ENCODE measurements around the gene DEAF1.
"Not testable (repeated sequence)": the region's sequence is repeated elsewhere in the genome, so short reads cannot be mapped to it uniquely, and the experiment has no call there.

DEAF1 gene

GRCh38 chr11:694563-695287 lies at the start of gene DEAF1:
Gene DEAF1 (minus strand): TSS chr11:695222. CDS start chr11:695047, 175 bp downstream.
- peak; percentile 100 for DNase-seq

GRCh38 chr11:742571-743201 lies 47.7 kb upstream of the DEAF1 start:
- no peak for DNase-seq

GRCh38 chr11:742156-742546 lies 47.1 kb upstream of the DEAF1 start:
- no peak for DNase-seq

DNA sequence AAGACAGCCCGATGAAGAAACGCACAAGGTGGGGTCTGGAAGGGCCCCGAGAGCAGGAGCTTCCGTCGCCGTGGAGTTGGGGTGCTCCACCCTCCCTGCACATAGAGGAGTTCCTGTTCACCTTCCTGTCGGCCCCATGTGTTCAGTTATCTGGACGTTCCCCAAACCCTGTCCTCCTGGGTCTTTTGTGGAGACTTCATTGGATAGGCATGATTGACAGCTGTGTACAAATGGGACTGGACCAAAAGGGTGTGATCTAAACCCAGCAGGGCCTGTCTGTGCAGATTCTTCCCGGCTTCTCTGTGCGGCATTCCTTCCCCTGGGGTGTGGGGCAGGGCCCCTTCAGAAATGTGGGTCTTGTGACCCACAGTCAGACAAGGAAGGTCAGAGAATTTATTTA lies 42.9 kb upstream of the DEAF1 start:
- not testable (repeated sequence) for DNase-seq

GRCh38 chr11:737366-737765 lies 42.3 kb upstream of the DEAF1 start:
- no peak for DNase-seq

DNA sequence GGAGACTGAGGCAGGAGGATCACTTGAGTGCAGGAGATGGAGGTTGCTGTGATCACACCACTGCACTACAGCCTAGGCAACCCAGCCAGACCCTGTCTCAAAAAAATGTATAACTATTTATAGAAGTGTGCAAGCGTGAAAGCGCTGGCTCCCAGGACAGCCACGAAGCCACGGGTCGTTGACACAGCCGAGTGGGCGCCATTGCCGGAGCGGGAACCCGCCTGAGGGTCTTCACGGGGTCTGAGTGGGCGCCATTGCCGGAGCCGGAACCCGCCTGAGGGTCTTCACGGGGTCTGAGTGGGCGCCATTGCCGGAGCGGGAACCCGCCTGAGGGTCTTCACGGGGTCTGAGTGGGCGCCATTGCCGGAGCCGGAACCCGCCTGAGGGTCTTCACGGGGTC lies 39.5 kb upstream of the DEAF1 start:
- DNase-seq, result not testable (repeated sequence)

GRCh38 chr11:733072-733471 lies 38.0 kb upstream of the DEAF1 start:
- DNase-seq, result no peak

DNA sequence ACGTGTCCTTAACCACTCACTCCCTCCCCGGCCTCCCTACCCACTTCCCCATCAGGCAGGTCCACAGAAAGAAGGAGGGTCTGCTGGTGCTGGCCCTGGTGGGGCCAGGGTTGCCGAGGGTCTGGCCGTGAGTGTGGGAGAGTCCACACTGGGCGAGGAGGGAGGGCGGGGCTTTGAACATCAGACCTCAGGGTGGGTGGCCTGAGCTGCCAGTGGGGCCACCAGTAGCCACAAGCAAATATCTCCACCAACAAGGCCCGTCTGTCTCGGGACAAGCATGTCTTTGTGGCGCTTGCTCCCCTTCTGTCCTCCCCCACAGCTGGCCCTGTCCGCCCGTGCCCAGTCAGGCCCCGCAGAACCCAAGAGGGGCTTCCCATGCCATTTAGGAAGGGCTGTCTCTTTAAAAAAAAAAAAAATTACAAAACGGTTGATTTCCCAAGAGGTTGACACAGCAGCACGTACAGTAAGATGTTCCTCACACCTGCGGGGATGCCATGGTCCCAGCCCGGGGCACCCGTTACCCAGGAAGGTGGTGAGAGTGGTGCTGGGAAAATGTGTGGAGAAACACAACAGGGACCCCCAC lies 34.6 kb upstream of the DEAF1 start:
- DNase-seq, result peak; percentile 56

GRCh38 chr11:728901-729491 lies 34.0 kb upstream of the DEAF1 start:
- peak; percentile 27 for DNase-seq

GRCh38 chr11:727859-728748 lies 33.1 kb upstream of the DEAF1 start:
- DNase-seq, result peak; percentile 82

GRCh38 chr11:727281-727701 lies 32.3 kb upstream of the DEAF1 start:
- DNase-seq, result peak; percentile 21

GRCh38 chr11:726278-727220 lies 31.5 kb upstream of the DEAF1 start:
- DNase-seq, result peak; percentile 72

DNA sequence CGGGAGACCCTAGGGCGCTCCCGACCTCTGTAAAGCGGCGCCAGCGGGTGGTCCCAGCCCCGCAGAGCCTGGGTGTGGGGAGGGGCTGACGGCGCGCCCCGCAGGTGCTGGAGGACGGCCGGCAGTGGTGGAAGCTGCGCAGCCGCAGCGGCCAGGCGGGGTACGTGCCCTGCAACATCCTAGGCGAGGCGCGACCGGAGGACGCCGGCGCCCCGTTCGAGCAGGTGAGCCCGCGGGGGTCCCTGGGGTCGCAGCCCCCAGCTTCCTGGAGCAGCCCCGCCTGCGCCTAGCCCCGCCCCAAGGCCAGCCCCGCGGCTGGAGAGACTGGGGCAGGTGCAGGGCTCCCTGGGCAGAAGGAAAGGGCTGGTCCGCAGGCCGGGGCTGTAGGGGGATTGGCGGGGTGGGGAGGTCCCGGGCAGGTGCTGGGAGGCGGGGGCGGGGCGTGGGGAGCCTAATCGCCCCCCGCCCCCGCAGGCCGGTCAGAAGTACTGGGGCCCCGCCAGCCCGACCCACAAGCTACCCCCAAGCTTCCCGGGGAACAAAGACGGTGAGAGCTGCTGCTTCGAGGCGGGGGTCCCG lies 30.7 kb upstream of the DEAF1 start:
- peak; percentile 29 for DNase-seq

- peak; percentile 25 for DNase-seq
These were observed 29.9 kb upstream of the DEAF1 start for GRCh38 chr11:724778-725386.

GRCh38 chr11:724049-724777 lies 29.2 kb upstream of the DEAF1 start:
- peak; percentile 54 for DNase-seq

DNA sequence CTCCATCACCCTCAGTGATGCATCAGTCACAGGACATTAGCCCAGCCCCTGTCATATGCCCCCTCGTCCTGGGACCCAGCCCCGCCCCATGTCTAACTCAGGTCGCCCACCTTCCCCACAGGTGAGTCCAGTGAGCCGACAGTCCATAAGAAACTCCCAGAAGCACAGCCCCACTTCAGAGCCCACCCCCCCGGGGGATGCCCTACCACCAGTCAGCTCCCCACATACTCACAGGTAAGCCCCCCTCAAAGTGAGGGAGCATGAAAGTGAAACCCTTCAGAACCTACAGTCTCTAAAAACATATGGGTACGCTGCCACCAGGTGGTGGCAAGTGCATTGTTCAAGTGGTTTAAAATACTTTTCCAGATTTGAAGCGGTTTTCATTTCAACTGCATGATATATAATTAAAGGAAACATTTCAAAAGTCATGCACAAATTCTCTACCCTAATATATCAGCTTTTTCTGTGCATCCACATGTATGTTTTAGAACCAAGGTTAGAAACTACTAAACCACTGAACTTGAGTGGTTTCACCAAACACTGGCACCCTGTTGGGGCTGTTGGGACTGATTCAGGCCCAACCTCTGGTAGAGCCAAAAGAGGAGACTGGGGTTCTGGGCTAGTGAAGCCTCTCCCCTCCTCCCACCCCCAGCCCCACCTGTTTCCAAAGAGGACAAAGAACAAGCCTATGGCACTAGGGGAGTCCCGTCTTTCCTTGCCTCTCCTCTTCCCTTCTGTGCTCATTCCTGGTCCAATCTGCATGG lies 28.3 kb upstream of the DEAF1 start:
- peak; percentile 38 for DNase-seq

GRCh38 chr11:722346-722811 lies 27.4 kb upstream of the DEAF1 start:
- no peak for DNase-seq

DNA sequence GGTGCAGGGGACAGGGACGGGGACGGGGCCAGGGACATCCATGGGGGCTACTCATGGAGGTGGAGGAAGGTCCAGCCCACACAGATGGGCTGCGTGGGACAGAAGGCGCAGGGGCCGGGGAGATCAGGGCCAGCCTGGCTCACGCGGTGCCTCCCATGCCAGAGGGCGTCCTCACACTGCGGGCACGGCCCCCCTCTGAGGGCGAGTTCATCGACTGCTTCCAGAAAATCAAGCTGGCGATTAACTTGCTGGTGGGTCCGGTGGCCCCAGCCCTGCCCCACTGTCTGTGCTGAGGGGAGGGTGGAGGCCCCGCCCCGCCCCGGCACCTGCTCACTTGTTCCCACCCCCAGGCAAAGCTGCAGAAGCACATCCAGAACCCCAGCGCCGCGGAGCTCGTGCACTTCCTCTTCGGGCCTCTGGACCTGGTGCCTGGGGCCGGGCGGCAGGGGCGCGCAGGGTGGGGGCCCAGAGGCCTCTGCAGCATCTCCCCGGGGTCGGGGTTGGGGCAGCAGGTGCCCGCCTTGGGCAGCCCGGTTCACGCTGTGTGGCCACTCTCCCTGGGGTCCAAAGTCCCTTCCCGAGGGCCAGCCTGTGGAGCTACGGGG lies 26.8 kb upstream of the DEAF1 start:
- peak; percentile 27 for DNase-seq

All from femur (tissue), 1 donor.